NCI-H1417 (cell line): ENCODE measurements around the gene SPOCD1.

Source experiments
- DNase-seq, 3 experiments: peaks; one replicate each; lab custom pipeline; 2025; lab: John Stamatoyannopoulos, UW

Gene SPOCD1

DNA sequence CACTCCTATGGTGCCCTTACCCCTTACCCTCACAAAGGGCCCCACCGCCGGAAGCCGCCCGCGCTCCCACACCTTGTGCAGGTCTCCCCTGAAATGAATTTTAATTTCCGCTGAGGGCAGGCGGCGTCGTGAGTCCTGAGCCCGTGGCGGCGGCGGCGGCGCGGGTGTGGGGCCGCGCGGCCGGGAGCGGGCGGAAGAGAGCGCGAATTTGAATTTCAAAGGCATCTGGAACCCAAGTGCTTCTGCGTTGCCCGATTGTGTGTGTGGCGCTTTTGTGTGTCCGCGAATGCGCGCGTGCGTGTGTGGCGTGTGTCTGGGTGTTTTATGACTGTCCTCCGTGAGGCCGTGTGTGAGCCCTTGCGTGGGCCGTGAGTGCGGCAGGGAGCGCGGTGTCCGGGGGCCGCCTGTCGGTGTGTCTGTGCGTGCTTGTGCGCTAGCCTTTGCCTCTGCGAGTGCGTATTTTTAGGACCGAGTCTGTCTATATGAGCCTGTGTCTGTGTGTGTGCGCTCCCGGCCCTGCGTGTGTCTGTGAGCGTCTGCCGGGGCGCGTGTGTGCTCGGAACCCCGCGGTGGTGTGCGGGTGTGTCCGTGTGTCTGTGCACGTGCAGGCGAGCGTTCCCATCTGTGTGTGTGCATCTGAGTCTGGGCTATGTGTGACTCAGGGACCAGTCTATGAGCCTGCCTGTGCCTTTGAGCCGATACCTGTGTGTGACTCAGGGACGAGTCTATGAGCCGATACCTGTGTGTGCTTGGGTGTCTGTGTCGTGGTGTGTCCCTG is 43.7 kb downstream of the SPOCD1 start:
- DNase-seq = peak in 2 of 3 experiments; percentile 61 to 63

- no peak for DNase-seq
Observed at GRCh38 chr1:31769720-31770390, 46.0 kb downstream of the SPOCD1 start.

DNA sequence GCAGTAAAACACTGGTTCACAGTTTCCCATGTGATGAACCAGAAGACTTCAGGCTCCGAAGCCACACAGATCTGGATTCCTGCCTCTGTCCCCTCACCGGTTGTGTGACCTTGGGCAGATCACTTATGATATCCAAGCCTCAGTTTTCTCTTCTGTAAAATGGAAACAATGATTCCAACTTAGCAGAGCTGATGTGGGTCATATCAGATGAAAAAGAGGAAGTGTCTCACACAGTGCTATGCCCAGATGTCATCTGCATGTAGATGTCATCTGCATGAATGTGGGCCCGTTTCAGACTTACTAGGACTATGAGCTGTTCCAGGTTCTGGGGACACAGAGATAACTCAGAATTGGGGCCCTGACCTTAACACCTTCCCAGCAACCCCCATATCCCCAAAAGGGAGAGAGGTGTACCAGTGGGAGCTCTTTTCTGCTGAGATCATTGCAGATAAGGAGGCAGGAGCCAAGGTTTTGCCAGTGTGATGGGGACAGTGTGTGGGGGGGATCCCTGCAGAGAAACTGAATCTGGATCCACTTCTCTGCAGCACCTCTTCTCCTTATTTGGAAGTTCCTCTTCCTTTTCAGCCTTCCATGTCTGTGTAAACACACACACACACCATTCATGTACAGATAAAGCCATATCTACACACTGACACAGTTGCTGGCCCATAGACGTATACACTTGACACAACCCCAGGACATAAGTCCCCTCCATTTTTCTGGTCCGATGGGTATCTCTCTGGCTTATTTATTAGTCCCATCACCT is 46.7 kb downstream of the SPOCD1 start:
- no peak for DNase-seq

DNA sequence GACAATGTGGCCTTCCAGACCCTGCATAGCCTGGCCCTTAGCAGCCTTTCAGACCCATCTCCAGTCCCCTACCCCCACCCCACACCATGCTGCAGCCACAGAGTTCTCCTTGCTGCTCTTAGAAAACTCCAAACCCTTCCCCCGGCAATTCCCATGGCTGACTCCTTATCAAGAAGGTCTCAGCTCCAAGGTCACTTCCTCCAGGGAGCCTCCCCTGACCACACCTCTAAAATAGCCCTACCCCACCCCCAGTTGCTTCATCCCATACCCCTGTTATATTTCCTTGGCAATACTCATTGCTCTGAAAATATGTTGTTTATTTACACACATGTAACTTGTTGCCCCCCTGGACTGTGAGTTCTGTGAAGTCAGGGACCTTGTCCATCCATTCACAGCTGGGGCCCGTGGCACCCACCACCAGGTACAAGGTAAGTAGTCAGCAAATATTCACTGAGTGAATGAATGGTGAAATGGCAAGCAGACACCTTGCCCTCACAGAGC is 47.4 kb downstream of the SPOCD1 start:
- DNase-seq = no peak

- DNase-seq = no peak
Observed at GRCh38 chr1:31767225-31767624, 48.6 kb downstream of the SPOCD1 start.

DNA sequence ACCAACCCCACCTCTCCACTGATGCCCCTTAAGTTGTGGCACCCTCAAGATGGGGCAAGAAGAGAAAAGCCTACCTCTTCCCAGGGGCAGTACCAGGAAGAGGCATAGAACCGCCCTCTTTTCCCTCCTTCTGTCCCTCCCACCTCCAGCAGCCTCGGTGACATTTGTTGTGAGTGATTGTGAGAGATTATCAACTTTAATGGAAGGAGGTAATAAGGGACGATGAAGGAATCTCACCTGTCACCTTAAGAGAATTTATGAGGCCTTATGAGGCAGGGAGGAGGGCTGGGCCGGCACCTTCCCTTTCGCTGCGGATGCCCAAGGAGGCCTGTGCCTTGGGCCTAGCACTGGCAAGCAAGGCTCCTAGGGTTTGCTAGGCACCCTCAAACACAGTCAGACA is 50.3 kb downstream of the SPOCD1 start:
- no peak for DNase-seq

- DNase-seq = peak; percentile 33 to 81 (median 59)
Observed at GRCh38 chr1:31765041-31765467, 50.8 kb downstream of the SPOCD1 start.

DNA sequence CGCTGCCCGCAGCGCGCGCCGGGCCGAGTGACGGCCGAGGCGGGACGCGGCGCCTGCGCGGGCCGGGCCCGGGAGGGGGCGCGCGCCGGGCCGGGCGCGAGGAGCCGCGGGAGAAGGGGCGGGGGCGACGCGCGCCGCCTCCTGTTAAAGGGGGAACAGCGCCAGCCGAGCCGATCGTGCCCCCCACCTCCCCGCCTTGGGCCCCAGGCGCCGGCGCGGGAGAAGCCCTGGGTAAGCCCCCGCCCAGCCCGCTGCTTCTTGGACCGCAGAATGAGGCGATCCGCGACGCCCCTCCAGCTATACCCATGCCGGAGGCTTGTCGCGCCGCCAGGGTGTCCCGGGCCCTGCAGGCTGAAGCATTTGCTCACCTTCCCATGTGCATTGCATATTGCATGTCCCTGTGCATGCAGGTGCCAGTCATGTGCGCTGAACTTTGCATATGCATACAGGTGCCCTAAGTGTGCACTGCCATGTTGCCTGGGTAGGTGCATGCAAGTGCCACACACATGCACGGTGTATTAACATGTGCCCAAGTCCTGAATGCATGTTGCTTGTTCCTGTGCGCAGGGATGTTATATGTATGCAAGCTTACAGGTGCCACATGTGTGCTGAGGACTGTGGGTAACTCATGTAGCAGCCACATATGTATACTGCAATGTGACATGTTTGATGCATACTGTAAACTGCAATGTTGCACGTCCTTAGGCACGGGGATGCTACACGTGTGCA is 51.3 kb downstream of the SPOCD1 start, which contains the start of gene ADGRB2:
Gene ADGRB2, minus strand, starts transcription at position 29 of the 729 bp plus-strand sequence. CDS start 7,119 bp downstream, outside the sequence.
- DNase-seq = peak; percentile 38 to 74 (median 63)

- peak in 2 of 3 experiments; percentile 51 for DNase-seq
Observed at GRCh38 chr1:31763671-31764311, 52.0 kb downstream of the SPOCD1 start.

- peak; percentile 67 to 81 (median 78) for DNase-seq
Observed at GRCh38 chr1:31762726-31763670, 52.8 kb downstream of the SPOCD1 start.

DNA sequence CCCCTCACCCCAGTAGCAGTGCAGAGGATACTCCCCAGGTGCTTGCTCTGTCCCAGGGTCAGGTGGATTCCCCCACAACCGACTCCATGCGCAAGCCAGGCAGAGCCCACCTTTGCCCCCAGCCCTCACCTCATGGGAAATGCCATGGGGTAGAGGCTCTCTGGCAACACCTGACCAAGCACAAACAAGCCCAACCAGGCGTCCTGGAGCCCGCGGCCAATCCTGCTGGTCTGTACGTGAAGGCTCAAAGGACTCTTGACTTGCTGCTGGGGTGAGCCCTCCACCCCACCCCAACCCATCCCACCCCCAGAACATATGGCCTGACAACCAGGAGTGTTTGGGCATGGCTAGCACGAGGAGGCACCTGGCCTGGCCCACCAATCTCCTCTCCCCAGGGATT is 53.5 kb downstream of the SPOCD1 start:
- no peak for DNase-seq

- DNase-seq = no peak
Observed at GRCh38 chr1:31761883-31762282, 53.9 kb downstream of the SPOCD1 start.

DNA sequence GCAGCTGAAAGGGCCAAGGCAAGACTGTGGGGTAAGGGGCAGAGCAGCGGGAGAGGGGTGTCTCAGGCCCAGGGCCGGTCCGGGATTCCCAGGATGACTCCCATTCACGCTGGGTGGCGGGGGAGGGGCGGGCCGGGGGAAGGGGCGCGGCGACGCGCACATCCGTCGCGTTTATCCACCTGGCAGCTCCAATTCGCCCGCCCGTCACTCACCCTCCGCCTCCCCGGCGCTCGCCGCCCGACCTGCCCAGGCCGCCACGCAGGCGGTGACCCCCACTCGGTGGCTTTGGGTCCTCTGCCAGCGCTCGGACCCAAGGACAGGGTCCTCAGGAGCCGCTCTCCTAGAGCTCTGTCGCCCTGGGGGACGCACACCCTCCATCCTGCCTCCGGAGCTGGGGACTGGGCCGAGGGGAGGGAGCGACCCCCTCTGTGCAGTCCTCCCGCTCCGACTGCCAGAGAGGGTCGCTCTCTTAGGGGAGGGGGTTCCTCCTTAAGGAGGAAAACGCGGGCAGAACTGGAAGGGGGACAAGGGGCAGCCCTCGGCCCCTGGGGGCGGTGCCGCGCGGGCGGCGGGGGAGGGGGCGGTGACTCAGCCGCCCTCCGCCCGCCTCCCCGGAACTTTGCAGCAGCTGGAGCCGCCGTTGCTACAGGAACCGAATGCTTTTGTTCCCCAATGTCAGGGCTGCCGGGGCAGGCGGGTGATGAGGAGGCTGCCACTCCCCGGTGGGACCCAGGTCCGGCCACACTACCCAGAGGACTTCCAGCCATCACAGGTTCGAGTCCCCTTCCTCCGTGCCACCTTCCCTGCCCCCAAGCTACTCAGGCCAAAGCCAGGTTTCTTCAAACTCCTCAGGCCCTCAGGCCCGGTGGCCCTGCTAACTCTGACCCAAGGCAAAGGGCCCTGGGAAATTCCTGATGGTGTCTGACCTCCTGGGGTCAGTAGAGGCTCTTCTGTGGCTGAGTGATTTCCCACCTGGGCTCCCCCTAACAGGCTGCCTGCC is 55.1 kb downstream of the SPOCD1 start:
- DNase-seq = peak; percentile 18 to 83 (median 82)

DNA sequence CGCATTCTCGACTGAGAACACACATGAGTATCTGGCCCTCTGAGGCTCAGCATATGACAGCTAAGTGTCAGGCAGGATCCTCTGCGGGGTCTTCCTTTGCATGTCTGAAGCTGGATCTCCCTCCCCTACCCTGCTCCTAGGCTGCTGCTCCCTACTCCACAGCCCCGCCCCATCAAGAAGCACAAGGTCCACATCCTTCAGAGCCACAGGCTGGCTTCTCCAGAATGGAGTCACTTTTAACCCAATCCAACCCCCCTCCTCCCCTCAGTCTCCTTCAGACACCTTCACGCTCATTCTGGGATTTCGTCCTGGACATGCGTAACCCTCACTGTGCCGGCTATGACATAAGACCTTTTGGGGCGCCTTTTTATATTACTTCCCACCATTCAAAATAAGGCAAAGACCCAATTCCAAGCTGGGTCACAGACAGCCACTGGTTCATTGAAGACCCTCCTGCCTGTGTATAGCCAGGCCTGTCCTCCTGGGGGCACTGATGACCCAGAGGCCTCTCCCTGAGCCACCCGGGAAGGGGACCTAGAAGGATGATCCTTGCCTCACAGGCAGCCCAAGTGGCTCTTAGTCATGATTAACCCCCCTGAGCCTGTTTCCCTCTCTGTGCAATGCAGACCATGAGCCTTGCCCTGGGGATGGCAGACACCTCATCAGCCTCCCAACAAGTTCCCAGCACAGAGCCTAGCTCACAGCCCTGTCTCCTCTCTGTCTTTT is 56.4 kb downstream of the SPOCD1 start:
- no peak for DNase-seq

DNA sequence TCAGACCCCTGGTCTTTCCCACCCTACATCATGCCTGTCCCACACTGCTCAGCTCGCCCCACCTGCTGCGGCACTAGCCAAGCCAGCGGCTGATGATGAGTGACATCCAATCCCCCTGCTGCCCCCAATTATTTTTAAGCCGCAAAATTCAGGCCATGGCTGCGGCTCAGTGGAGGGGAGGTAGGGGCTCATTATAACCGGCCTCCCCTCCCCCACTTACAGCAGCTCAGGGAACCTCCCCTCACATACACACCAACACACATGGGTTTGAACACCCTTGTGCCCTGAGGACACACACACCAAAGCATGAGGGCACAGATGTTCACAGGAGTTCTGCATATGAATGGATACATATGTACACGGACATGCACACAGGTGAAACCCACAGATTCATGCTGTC is 57.0 kb downstream of the SPOCD1 start:
- DNase-seq = no peak

DNA sequence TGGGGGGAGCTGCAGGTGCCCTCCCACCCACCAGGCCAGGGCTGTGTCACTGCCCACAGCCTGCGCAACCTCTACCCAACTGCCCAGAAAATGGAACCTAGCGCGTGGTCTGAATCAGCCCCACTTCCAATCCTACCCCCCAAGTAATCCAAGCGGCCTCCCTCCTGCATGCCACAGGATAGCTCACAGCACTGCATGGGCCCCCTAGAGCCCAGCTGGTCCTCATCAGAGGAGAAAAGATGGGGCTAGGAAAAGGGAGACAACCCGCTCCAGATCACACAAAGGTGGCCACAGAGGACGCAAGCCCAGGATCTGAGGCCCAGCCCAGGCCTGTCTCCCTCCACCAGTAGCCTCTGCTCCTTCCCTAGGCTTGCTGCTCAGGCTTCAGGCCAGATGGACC is 57.8 kb downstream of the SPOCD1 start:
- DNase-seq = no peak

- peak in 1 of 3 experiments; percentile 16 for DNase-seq
Observed at GRCh38 chr1:31757204-31757679, 58.6 kb downstream of the SPOCD1 start.

- DNase-seq = no peak
Observed at GRCh38 chr1:31756578-31756977, 59.2 kb downstream of the SPOCD1 start.
